Measurements from ENCODE around the gene FDX1.

The FDX1 gene

DNA sequence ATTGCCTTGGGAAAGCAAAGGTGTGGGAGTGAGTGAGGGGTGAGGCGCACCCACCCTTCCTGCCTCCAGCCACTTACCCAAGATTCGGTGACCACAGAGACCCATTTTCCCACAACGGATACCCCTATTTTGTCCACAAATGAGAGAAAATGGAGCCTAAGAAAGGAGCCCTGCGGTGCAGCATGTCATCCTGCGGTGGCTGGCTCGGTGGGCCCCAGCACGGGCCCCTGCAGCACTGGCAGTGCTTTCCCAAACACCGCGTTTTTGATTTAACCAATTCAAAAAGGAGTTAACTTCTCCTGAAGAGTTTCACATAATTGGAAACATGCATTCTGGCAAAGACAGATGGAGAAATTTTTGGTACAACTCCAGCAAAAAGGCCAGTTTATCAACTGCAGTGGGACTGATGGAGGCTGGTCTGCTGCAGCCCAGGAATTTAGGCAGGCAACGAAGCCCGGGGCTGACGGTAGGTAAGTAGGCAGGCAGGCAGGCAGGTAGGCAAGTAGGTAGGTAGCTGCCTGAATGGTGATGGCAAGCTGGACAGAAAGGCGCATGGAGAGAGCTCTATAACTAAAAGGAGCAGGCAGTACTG lies 84.2 kb downstream of the FDX1 start:
- no peak for DNase-seq

Data from retina (tissue), 1 donor.